Thyroid gland (tissue), 4 donors: ENCODE measurements around the gene SAFB2. TPM values are rescaled to one million over a fixed set of nuclear protein-coding genes. Genes with fewer than 3 reads are reported as not detected.

Experiments
- DNase-seq, 2 donors: peaks; one replicate each; pipeline ENCODE4 v3.0.0-alpha.2; 2019
- H3K27ac ChIP-seq, 3 donors: fragments of 200-600 bp; sonication (generic); 1 replicate in 2 of 3; 2 replicates in 1 of 3; pipeline ENCODE4 v1.5.1; 2016 to 2019; ENCODE audit warnings: mild to moderate bottlenecking in 1 of 3, moderate library complexity in 1 of 3
- H3K27me3 ChIP-seq: fragments of 200-600 bp; sonication (generic); one replicate; pipeline ENCODE4 v1.5.1; 2019
- H3K36me3 ChIP-seq, 2 donors: fragments of 200-600 bp; sonication (generic); one replicate each; pipeline ENCODE4 v1.5.1; 2016 to 2019
- H3K4me1 ChIP-seq, 2 donors: fragments of 200-600 bp; sonication (generic); one replicate each; pipeline ENCODE4 v1.5.1; 2017 to 2019
- H3K4me3 ChIP-seq, 3 donors: fragments of 200-600 bp; sonication (generic); replicated peaks in 1 of 3; 1 replicate in 2 of 3; 2 replicates in 1 of 3; pipeline ENCODE4 v1.5.1; 2016; ENCODE audit warnings: mild to moderate bottlenecking in 1 of 3
- H3K9me3 ChIP-seq: fragments of 200-600 bp; sonication (generic); one replicate; pipeline ENCODE4 v1.5.1; 2017
- CTCF ChIP-seq, 6 experiments: fragments of 200-600 bp in 3 of 6; fragments of 450-650 bp in 3 of 6; sonication (generic) in 3 of 6; IDR thresholded peaks; one replicate each; pipeline ENCODE4 v1.5.1; 2016 to 2019; ENCODE audit warnings: antibody characterized with exemption in 6 of 6, mild to moderate bottlenecking in 2 of 6, inconsistent platforms in 1 of 6, moderate library complexity in 1 of 6
- POLR2A ChIP-seq, 2 donors: fragments of 450-650 bp; IDR thresholded peaks; one replicate each; pipeline ENCODE4 v1.6.1; 2017; ENCODE audit warnings: antibody characterized with exemption in 2 of 2, mild to moderate bottlenecking in 2 of 2, moderate library complexity in 1 of 2
- WGBS, 2 donors: methylation state at CpG; one replicate each; pipeline ENCODE4 v1.1.5; 2017; 5-methylcytosine and 5-hydroxymethylcytosine counted together
- intact Hi-C: fragments of 100-400 bp; cut with DNase I; formaldehyde crosslinking; loops from one replicate; pipeline ENCODE4 v1.15.1; 2023
- total RNA-seq, 4 donors: library from RNA; depleted of rRNA; stranded (reverse); fragments of >200 nt; gene quantifications; one replicate each; pipeline ENCODE4 v1.2.3, GENCODE V29; 2016

The SAFB2 gene
- total RNA-seq, 4 donors from 2014 or later, result 52.2 to 74.5 (median 65.3) TPM

GRCh38 chr19:5621311-5621944, 1.1 kb downstream of the SAFB2 start:
- peak overlapping the region; percentile 76 to 95 (median 94) for H3K27ac ChIP-seq
- TF ChIP-seq POLR2A (IDR thresholded peaks at IDR 0.05), result no peak
- TF ChIP-seq CTCF (IDR thresholded peaks at IDR 0.05), result no peak
- peaks cover 35 to 43% of the 10 kb centered on the region in 2 donors for H3K4me1 ChIP-seq
- DNase-seq, result peak in 1 of 2 donors; percentile 25
- H3K4me3 ChIP-seq, result peak overlapping the region; percentile 61 to 99 (median 98)
- peaks cover 15 to 19% of the 10 kb centered on the region in 2 donors for H3K36me3 ChIP-seq
- 41 to 42% methylated on average over 14 of the region's 14 CpGs for WGBS, 2 donors
- intact Hi-C loops, result loop anchor here (10.0 kb wide), 1 partner anchor 73 kb away; the partner anchor contains the start of gene RPL36
- no peaks in the 10 kb centered on the region for H3K9me3 ChIP-seq
- H3K27me3 ChIP-seq, result no peaks in the 10 kb centered on the region

- DNase-seq, result no peak
- H3K4me3 ChIP-seq, result no peak overlapping the region
- 84 to 86% methylated on average over 3 of the region's 3 CpGs for WGBS, 2 donors
- no peak overlapping the region for H3K27ac ChIP-seq
- H3K36me3 ChIP-seq, result peaks cover 27 to 32% of the 10 kb centered on the region in 2 donors
- peaks cover 28 to 30% of the 10 kb centered on the region in 2 donors for H3K4me1 ChIP-seq
- intact Hi-C loops, result loop anchor here (10.0 kb wide), 1 partner anchor 75 kb away; the partner anchor contains the start of gene RPL36
- H3K27me3 ChIP-seq, result no peaks in the 10 kb centered on the region
- TF ChIP-seq POLR2A (IDR thresholded peaks at IDR 0.05), result no peak
- TF ChIP-seq CTCF (IDR thresholded peaks at IDR 0.05), result no peak
- H3K9me3 ChIP-seq, result no peaks in the 10 kb centered on the region
These were observed 2.6 kb downstream of the SAFB2 start for GRCh38 chr19:5619946-5620345.

GRCh38 chr19:5618591-5618990, 4.0 kb downstream of the SAFB2 start:
- intact Hi-C loops, result no loop called here
- no peak for TF ChIP-seq CTCF (IDR thresholded peaks at IDR 0.05)
- no peaks in the 10 kb centered on the region for H3K9me3 ChIP-seq
- no peak overlapping the region for H3K27ac ChIP-seq
- no peak for DNase-seq
- H3K27me3 ChIP-seq, result no peaks in the 10 kb centered on the region
- H3K4me3 ChIP-seq, result no peak overlapping the region
- H3K36me3 ChIP-seq, result peaks cover 40 to 45% of the 10 kb centered on the region in 2 donors
- 90 to 94% methylated on average over 9 of the region's 9 CpGs for WGBS, 2 donors
- H3K4me1 ChIP-seq, result peaks cover 24 to 28% of the 10 kb centered on the region in 2 donors

GRCh38 chr19:5617080-5617479, 5.5 kb downstream of the SAFB2 start:
- WGBS, 2 donors, result 83 to 84% methylated on average over 1 of the region's 1 CpG

More at GRCh38 chr19:5617080-5617479, 5.5 kb downstream of the SAFB2 start:
- Histone ChIP-seq H3K4me1 (peaks cover 28 to 40% of the 10 kb centered on the region in 2 donors), H3K27me3 (no peaks in the 10 kb centered on the region), H3K9me3 (no peaks in the 10 kb centered on the region), H3K36me3 (peaks cover 44 to 60% of the 10 kb centered on the region in 2 donors), H3K27ac (no peak overlapping the region), H3K4me3 (no peak overlapping the region)
- DNase-seq, result no peak
- TF ChIP-seq POLR2A (IDR thresholded peaks at IDR 0.05), result no peak
- no peak for TF ChIP-seq CTCF (IDR thresholded peaks at IDR 0.05)
- intact Hi-C loops, result no loop called here
